Endothelial cell (in vitro differentiated cells): ENCODE results near the gene MAU2. TPM values are rescaled to one million over a fixed set of nuclear protein-coding genes. Genes with fewer than 3 reads are reported as not detected.

Source experiments
- DNase-seq: peaks from one replicate; pipeline ENCODE4 v3.0.0; 2021; ENCODE audit warnings: low spot score
- H3K27ac Mint-ChIP-seq: one replicate; pipeline ENCODE4 v1.8.0; 2021; ENCODE audit warnings: mixed read lengths, inconsistent platforms; ENCODE audit not compliant: unreplicated experiment
- H3K27me3 Mint-ChIP-seq: one replicate; pipeline ENCODE4 v1.8.0; 2021; ENCODE audit warnings: mild to moderate bottlenecking, moderate library complexity, mixed read lengths, inconsistent platforms; ENCODE audit not compliant: unreplicated experiment
- H3K36me3 Mint-ChIP-seq: one replicate; pipeline ENCODE4 v1.8.0; 2021; ENCODE audit warnings: mild to moderate bottlenecking, low read depth, mixed read lengths, inconsistent platforms; ENCODE audit not compliant: unreplicated experiment
- H3K4me1 Mint-ChIP-seq: one replicate; pipeline ENCODE4 v1.8.0; 2021; ENCODE audit warnings: mild to moderate bottlenecking, mixed read lengths, inconsistent platforms; ENCODE audit not compliant: unreplicated experiment
- H3K4me3 Mint-ChIP-seq: one replicate; pipeline ENCODE4 v1.8.0; 2021; ENCODE audit warnings: mild to moderate bottlenecking, mixed read lengths, inconsistent platforms; ENCODE audit not compliant: unreplicated experiment
- H3K9me3 Mint-ChIP-seq: one replicate; pipeline ENCODE4 v1.8.0; 2021; ENCODE audit warnings: mixed read lengths, inconsistent platforms; ENCODE audit not compliant: unreplicated experiment
- total RNA-seq: library from RNA; stranded (reverse); fragmentation: NEBNext Ultra II Directional; extraction: Animal tissue kit (Norgen Biotek cat#: 25700); gene quantifications from one replicate; pipeline ENCODE4 v1.2.1, GENCODE V29; 2021; ENCODE audit not compliant: unreplicated experiment
- TF ChIP-seq, protein P1 (sequence below): fragments of 200-600 bp; sonication (generic); IDR thresholded peaks from one replicate; pipeline ENCODE4 v1.5.0; 2021; ENCODE audit warnings: antibody characterized with exemption; ENCODE audit not compliant: unreplicated experiment

Gene MAU2
- total RNA-seq, 1 donor from 2014 or later: 49.3 TPM

DNA sequence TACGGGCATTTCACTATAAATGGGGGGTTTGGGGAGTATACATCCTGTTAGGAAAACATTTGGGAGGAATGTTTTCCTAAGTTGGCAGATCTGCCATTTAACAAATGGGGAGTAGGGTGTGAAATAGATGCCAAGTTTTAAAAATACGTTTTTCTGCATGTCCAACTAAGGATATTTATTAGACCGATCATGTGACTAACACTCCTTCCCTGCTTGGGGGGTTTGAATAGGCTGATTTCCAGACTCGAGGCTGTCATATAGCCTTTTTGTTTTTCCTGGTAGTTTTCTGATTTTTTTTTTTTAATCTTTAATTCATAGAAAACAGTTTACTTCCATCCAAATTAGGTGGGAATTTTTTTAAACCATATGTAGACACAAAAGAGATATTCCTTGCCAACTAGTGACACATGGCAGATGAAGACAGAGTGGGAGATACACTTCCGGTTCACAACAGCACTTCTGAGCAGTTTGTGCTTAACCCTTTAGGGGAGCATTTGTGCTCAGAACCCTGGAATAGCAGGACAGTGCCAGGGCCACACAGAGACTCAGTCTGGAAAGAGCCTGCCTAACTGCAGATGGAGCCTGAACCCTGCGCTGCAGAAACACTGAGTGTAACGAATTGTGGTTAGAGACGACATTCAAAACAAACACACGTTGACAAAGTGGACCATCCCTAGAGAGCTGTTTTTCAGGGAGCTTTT is 79.3 kb downstream of the MAU2 start:
- Mint-ChIP-seq H3K9me3 (no peaks in the 10 kb centered on the region), H3K4me1 (peaks cover 17% of the 10 kb centered on the region), H3K36me3 (peaks cover 2% of the 10 kb centered on the region), H3K27me3 (peaks cover 11% of the 10 kb centered on the region), H3K4me3 (no peak overlapping the region), H3K27ac (no peak overlapping the region)
- TF ChIP-seq, protein P1, sequence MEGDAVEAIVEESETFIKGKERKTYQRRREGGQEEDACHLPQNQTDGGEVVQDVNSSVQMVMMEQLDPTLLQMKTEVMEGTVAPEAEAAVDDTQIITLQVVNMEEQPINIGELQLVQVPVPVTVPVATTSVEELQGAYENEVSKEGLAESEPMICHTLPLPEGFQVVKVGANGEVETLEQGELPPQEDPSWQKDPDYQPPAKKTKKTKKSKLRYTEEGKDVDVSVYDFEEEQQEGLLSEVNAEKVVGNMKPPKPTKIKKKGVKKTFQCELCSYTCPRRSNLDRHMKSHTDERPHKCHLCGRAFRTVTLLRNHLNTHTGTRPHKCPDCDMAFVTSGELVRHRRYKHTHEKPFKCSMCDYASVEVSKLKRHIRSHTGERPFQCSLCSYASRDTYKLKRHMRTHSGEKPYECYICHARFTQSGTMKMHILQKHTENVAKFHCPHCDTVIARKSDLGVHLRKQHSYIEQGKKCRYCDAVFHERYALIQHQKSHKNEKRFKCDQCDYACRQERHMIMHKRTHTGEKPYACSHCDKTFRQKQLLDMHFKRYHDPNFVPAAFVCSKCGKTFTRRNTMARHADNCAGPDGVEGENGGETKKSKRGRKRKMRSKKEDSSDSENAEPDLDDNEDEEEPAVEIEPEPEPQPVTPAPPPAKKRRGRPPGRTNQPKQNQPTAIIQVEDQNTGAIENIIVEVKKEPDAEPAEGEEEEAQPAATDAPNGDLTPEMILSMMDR: no peak
- no peak for DNase-seq

GRCh38 chr19:19402656-19403372 is 82.2 kb downstream of the MAU2 start:
- H3K4me1 Mint-ChIP-seq: peaks cover 31% of the 10 kb centered on the region
- no peak overlapping the region for H3K27ac Mint-ChIP-seq
- TF ChIP-seq, protein P1: no peak

GRCh38 chr19:19403373-19403901 is 82.8 kb downstream of the MAU2 start:
- H3K4me1 Mint-ChIP-seq: peaks cover 37% of the 10 kb centered on the region
- DNase-seq: no peak

More at GRCh38 chr19:19402656-19403372, 82.2 kb downstream of the MAU2 start:
- Mint-ChIP-seq H3K27me3 (peaks cover 21% of the 10 kb centered on the region), H3K36me3 (peaks cover 8% of the 10 kb centered on the region), H3K9me3 (no peaks in the 10 kb centered on the region), H3K4me3 (peak overlapping the region; percentile 3)
- no peak for DNase-seq

GRCh38 chr19:19404879-19405860 is 84.5 kb downstream of the MAU2 start, which contains the start of gene GATAD2A:
GATAD2A (plus strand) TSS chr19:19405675; CDS start chr19:19465346, 59,671 bp downstream.
- Mint-ChIP-seq H3K9me3 (peaks cover 4% of the 10 kb centered on the region), H3K4me1 (peaks cover 46% of the 10 kb centered on the region), H3K4me3 (peak within 1 kb of the TSS; percentile 94), H3K27me3 (peaks cover 17% of the 10 kb centered on the region), H3K27ac (peak within 1 kb of the TSS; percentile 89), H3K36me3 (peaks cover 8% of the 10 kb centered on the region)
- DNase-seq: peak; percentile 88
- TF ChIP-seq, protein P1: no peak

More at GRCh38 chr19:19403373-19403901, 82.8 kb downstream of the MAU2 start:
- Mint-ChIP-seq H3K9me3 (no peaks in the 10 kb centered on the region), H3K27ac (no peak overlapping the region), H3K36me3 (peaks cover 8% of the 10 kb centered on the region), H3K4me3 (peak overlapping the region; percentile 3), H3K27me3 (peaks cover 21% of the 10 kb centered on the region)
- TF ChIP-seq, protein P1: no peak
